GM23248 (cell line): ENCODE data around the gene ADGRL4. TPM values are rescaled to one million over a fixed set of nuclear protein-coding genes. Genes with fewer than 3 reads are reported as not detected.
A peak's percentile ranks its signal among the peaks of the same experiment; 100 is the strongest.

Experiments used
- DNase-seq: peaks from one replicate; pipeline ENCODE4 v3.0.0-alpha.2; 2015
- H2AFZ ChIP-seq: fragments of 200-600 bp; sonication (generic); 2 replicates; pipeline ENCODE4 v1.6.1; 2016; ENCODE audit warnings: antibody characterized with exemption
- H3F3A ChIP-seq: fragments of 200-600 bp; sonication (generic); 2 replicates; pipeline ENCODE4 v1.6.1; 2016; ENCODE audit warnings: mild to moderate bottlenecking, antibody characterized with exemption, mixed run types; ENCODE audit not compliant: insufficient read depth
- H3K27ac ChIP-seq: fragments of 200-600 bp; sonication (generic); 2 replicates; pipeline ENCODE4 v1.5.1; 2016; ENCODE audit warnings: mild to moderate bottlenecking
- H3K27me3 ChIP-seq: fragments of 200-600 bp; sonication (generic); replicated peaks from 2 replicates; pipeline ENCODE4 v1.6.1; 2016; ENCODE audit warnings: mild to moderate bottlenecking; ENCODE audit not compliant: insufficient read depth
- H3K36me3 ChIP-seq: fragments of 200-600 bp; sonication (generic); 2 replicates; pipeline ENCODE4 v1.6.1; 2016; ENCODE audit warnings: low read depth, mild to moderate bottlenecking
- H3K4me1 ChIP-seq: fragments of 200-600 bp; sonication (generic); 2 replicates; pipeline ENCODE4 v1.6.1; 2016; ENCODE audit warnings: mild to moderate bottlenecking; ENCODE audit not compliant: insufficient read depth
- H3K4me2 ChIP-seq: fragments of 200-600 bp; sonication (generic); one replicate; pipeline ENCODE4 v1.6.1; 2016; ENCODE audit warnings: mild to moderate bottlenecking; ENCODE audit not compliant: unreplicated experiment
- H3K4me3 ChIP-seq: fragments of 200-600 bp; sonication (generic); 2 replicates; pipeline ENCODE4 v1.5.1; 2016; ENCODE audit warnings: mild to moderate bottlenecking
- H3K79me2 ChIP-seq: fragments of 200-600 bp; sonication (generic); 2 replicates; pipeline ENCODE4 v1.6.1; 2016; ENCODE audit warnings: mild to moderate bottlenecking; ENCODE audit not compliant: insufficient read depth
- H3K9ac ChIP-seq: fragments of 200-600 bp; sonication (generic); 2 replicates; pipeline ENCODE4 v1.6.1; 2016; ENCODE audit warnings: mild to moderate bottlenecking
- H3K9me2 ChIP-seq: fragments of 200-600 bp; sonication (generic); 2 replicates; pipeline ENCODE4 v1.6.1; 2016; ENCODE audit warnings: mixed run types, mild to moderate bottlenecking, moderate library complexity; ENCODE audit not compliant: insufficient read depth
- H3K9me3 ChIP-seq: fragments of 200-600 bp; sonication (generic); one replicate; pipeline ENCODE4 v1.6.1; 2017; ENCODE audit warnings: low read depth
- H4K20me1 ChIP-seq: fragments of 200-600 bp; sonication (generic); 2 replicates; pipeline ENCODE4 v1.6.0; 2016; ENCODE audit not compliant: insufficient read depth
- EZH2 ChIP-seq: fragments of 200-600 bp; sonication (generic); IDR thresholded peaks from 2 replicates; pipeline ENCODE4 v1.6.1; 2018; ENCODE audit warnings: antibody characterized with exemption, mild to moderate bottlenecking; ENCODE audit not compliant: insufficient read depth, poor library complexity, severe bottlenecking
- EZH2phosphoT487 ChIP-seq: fragments of 200-600 bp; sonication (generic); IDR thresholded peaks from 2 replicates; pipeline ENCODE4 v1.6.1; 2018; ENCODE audit warnings: antibody characterized with exemption, moderate library complexity, mild to moderate bottlenecking, low read depth; ENCODE audit not compliant: insufficient read depth
- WGBS, 2 experiments: methylation state at CpG; one replicate each; pipeline ENCODE4 v1.1.6; 2015 to 2017; ENCODE audit warnings: low lambda C conversion rate in 2 of 2, low coverage in 1 of 2; ENCODE audit errors: missing lambda C conversion rate in 2 of 2; 5-methylcytosine and 5-hydroxymethylcytosine counted together
- in situ Hi-C: fragments of 300-500 bp; cut with MboI; formaldehyde crosslinking; loops from 2 replicates; pipeline ENCODE4 v1.15.0; 2020
- polyA plus RNA-seq: library from polyadenylated mRNA; unstranded; fragments of >200 nt; fragmentation: Nextera tagmentation; extraction: Ambion mirVana; gene quantifications from 2 replicates; pipeline ENCODE4 v1.2.1, GENCODE V29; 2016
- total RNA-seq: library from RNA; depleted of rRNA; stranded (reverse); fragments of >200 nt; shearing (Covaris generic); gene quantifications from 2 replicates; pipeline ENCODE4 v1.2.3, GENCODE V29; 2014

Gene ADGRL4
- total and polyA plus RNA-seq, 2 experiments from 2014 or later = 10.6 to 18.1 TPM

DNA sequence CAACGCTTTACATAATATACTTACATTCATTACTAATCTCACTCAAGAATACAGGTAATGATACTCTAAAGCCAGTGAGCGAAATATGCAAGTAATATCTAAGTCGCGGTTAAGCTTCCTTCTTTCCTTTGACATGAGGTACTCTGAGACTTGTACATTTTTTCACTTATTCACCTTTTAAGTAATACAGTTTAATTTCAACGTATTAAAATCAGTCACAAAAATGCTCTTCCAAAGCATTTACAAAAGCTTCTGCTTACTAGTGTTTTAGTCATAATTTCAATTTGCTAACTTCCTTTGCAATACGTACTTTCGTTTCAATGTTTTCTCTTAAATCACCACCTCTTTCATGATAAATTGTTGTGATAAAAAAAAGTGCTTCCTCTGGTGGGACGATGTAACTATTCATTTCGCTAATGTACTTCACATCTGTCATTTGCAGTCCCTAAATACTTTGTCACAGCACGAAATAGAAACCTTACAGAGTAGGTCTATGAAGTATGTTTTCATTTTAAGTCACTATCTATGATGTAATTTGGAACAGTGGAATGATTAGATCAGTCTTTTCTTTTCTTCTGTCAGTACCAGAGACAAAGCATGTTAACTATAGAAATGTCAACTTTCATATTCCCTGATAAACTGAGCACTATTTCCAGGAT lies 34.0 kb upstream of the ADGRL4 start:
- H3K9ac ChIP-seq = peak overlapping the region; percentile 65
- peak; percentile 47 for DNase-seq
- peak overlapping the region; percentile 90 for H2AFZ ChIP-seq
- no peaks in the 10 kb centered on the region for H3K27me3 ChIP-seq
- TF ChIP-seq EZH2phosphoT487 (no peak), EZH2 (no peak)
- peaks cover 42% of the 10 kb centered on the region for H3K4me1 ChIP-seq
- WGBS, 2 experiments = 26 to 29% methylated on average over 10 of the region's 10 CpGs
- H3K36me3 ChIP-seq = no peaks in the 10 kb centered on the region
- H4K20me1 ChIP-seq = no peaks in the 10 kb centered on the region
- peaks cover 32% of the 10 kb centered on the region; the same call in 1 of the 2 replicates for H3F3A ChIP-seq
- H3K27ac ChIP-seq = peak overlapping the region; percentile 53
- H3K79me2 ChIP-seq = no peaks in the 10 kb centered on the region
- no peaks in the 10 kb centered on the region for H3K9me2 ChIP-seq
- peak overlapping the region; percentile 85 for H3K4me2 ChIP-seq
- peak overlapping the region; percentile 71 for H3K4me3 ChIP-seq
- H3K9me3 ChIP-seq = no peaks in the 10 kb centered on the region
- in situ Hi-C loops = no loop called here

DNA sequence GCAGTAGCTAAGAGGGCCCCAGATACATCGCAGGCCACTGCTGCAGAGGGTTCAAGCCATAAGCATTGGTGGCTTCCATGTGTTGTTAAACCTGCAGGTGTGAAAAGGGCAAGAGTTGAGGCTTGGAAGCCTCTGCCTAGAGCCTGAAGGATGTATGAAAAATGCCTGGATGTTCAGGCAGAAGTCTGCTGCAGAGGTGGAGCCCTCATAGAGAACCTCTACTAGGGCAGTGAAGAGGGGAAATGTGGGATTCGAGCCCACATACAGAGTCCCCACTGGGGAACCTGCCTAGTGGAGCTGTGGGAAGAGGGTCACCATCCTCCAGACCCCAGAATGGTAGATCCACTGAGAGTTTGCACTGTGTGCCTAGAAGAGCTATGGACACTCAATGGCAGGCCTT lies 30.6 kb upstream of the ADGRL4 start:
- no peaks in the 10 kb centered on the region for H3K36me3 ChIP-seq
- no peaks in the 10 kb centered on the region for H3K27me3 ChIP-seq
- H3K9me3 ChIP-seq = no peaks in the 10 kb centered on the region
- H4K20me1 ChIP-seq = no peaks in the 10 kb centered on the region
- H3K9ac ChIP-seq = no peak overlapping the region
- H3K4me3 ChIP-seq = no peak overlapping the region
- peaks cover 20% of the 10 kb centered on the region for H3K4me1 ChIP-seq
- no peak overlapping the region for H3K4me2 ChIP-seq
- H3F3A ChIP-seq = peaks cover 13% of the 10 kb centered on the region; the same call in 1 of the 2 replicates
- H3K27ac ChIP-seq = no peak overlapping the region
- H3K79me2 ChIP-seq = no peaks in the 10 kb centered on the region
- H3K9me2 ChIP-seq = no peaks in the 10 kb centered on the region
- DNase-seq = no peak
- TF ChIP-seq EZH2phosphoT487 (no peak), EZH2 (no peak)
- 12 to 21% methylated on average over 2 of the region's 2 CpGs for WGBS, 2 experiments
- no peak overlapping the region for H2AFZ ChIP-seq
- in situ Hi-C loops = no loop called here

DNA sequence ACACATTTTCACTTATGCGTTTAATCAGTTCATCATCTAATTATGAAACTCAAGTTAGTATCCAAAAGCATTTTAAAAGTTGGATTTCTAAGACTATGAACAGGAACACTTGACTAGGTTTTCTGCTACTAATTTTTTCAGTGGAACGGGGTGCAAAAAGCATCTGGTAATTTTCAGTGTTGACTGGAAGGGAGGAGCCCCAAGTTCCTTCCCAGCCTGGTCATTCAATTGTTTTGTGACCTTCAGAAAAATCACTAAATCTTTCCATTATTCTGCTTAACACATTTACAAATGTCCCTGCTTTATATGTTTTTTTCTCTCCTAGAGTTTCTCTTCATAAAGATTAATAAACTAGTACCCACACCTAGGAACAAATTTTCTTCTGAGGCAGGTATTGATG lies 6.0 kb upstream of the ADGRL4 start:
- H3K27ac ChIP-seq = no peak overlapping the region
- in situ Hi-C loops = no loop called here
- no peak overlapping the region for H3K4me2 ChIP-seq
- H3K4me1 ChIP-seq = no peaks in the 10 kb centered on the region
- H3K9me3 ChIP-seq = no peaks in the 10 kb centered on the region
- no peaks in the 10 kb centered on the region; the same call in 1 of the 2 replicates for H3K9me2 ChIP-seq
- no peaks in the 10 kb centered on the region for H3K79me2 ChIP-seq
- H3K4me3 ChIP-seq = no peak overlapping the region
- WGBS, 2 experiments = 58 to 61% methylated on average over 2 of the region's 2 CpGs
- no peaks in the 10 kb centered on the region for H3K27me3 ChIP-seq
- no peak for DNase-seq
- H2AFZ ChIP-seq = no peak overlapping the region
- H4K20me1 ChIP-seq = no peaks in the 10 kb centered on the region
- H3K36me3 ChIP-seq = no peaks in the 10 kb centered on the region
- TF ChIP-seq EZH2phosphoT487 = no peak
- TF ChIP-seq EZH2 = no peak
- H3K9ac ChIP-seq = no peak overlapping the region
- H3F3A ChIP-seq = no peaks in the 10 kb centered on the region

GRCh38 chr1:79010589-79010988 lies 4.1 kb upstream of the ADGRL4 start:
- TF ChIP-seq EZH2 (no peak), EZH2phosphoT487 (no peak)
- Histone ChIP-seq H3K9me3 (no peaks in the 10 kb centered on the region), H3F3A (no peaks in the 10 kb centered on the region), H3K4me2 (no peak overlapping the region), H3K4me3 (no peak overlapping the region), H3K27ac (no peak overlapping the region), H2AFZ (0 out of 2 replicates have a peak overlapping the region, but pooled peaks have one; percentile 32), H3K4me1 (no peaks in the 10 kb centered on the region), H3K9ac (no peak overlapping the region), H3K27me3 (no peaks in the 10 kb centered on the region), H3K79me2 (no peaks in the 10 kb centered on the region), H3K36me3 (no peaks in the 10 kb centered on the region), H4K20me1 (no peaks in the 10 kb centered on the region), H3K9me2 (no peaks in the 10 kb centered on the region)
- 62 to 66% methylated on average over 4 of the region's 4 CpGs for WGBS, 2 experiments
- DNase-seq = no peak
- in situ Hi-C loops = no loop called here
